Measurements from ENCODE around the gene MAP1LC3B2. TPM values are rescaled to one million over a fixed set of nuclear protein-coding genes. Genes with fewer than 3 reads are reported as not detected.

Gene MAP1LC3B2
- total RNA-seq, 2 donors from 2014 or later: 1.9 to 2.6 TPM

- DNase-seq: peak in 1 of 2 donors; percentile 29
- intact Hi-C loops (cut with DNase I, micrococcal nuclease): no loop called here
- ATAC-seq: peak; percentile 15
Observed at GRCh38 chr12:116534311-116535121, 24.7 kb upstream of the MAP1LC3B2 start.

- ATAC-seq: no peak
- no peak for DNase-seq
- intact Hi-C loops (cut with DNase I, micrococcal nuclease): no loop called here
Observed at GRCh38 chr12:116535241-116535640, 23.9 kb upstream of the MAP1LC3B2 start.

GRCh38 chr12:116537101-116537904 lies 21.9 kb upstream of the MAP1LC3B2 start:
- no peak for ATAC-seq
- no peak for DNase-seq
- intact Hi-C loops (cut with DNase I, micrococcal nuclease): no loop called here

GRCh38 chr12:116538076-116538591 lies 21.0 kb upstream of the MAP1LC3B2 start:
- ATAC-seq: peak; percentile 65
- intact Hi-C loops (cut with DNase I, micrococcal nuclease): no loop called here

GRCh38 chr12:116538682-116539305 lies 20.4 kb upstream of the MAP1LC3B2 start:
- DNase-seq: peak in 1 of 2 donors; percentile 32

More at GRCh38 chr12:116538076-116538591, 21.0 kb upstream of the MAP1LC3B2 start:
- DNase-seq: no peak

GRCh38 chr12:116539361-116539771 lies 19.8 kb upstream of the MAP1LC3B2 start:
- intact Hi-C loops (cut with DNase I, micrococcal nuclease): no loop called here
- ATAC-seq (peak; percentile 25), DNase-seq (no peak)

More at GRCh38 chr12:116538682-116539305, 20.4 kb upstream of the MAP1LC3B2 start:
- intact Hi-C loops (cut with DNase I, micrococcal nuclease): no loop called here
- peak; percentile 45 for ATAC-seq

GRCh38 chr12:116539905-116540482 lies 19.2 kb upstream of the MAP1LC3B2 start:
- intact Hi-C loops (cut with DNase I, micrococcal nuclease): no loop called here
- ATAC-seq (peak; percentile 18), DNase-seq (peak in 1 of 2 donors; percentile 52)

- DNase-seq (no peak), ATAC-seq (no peak)
- intact Hi-C loops (cut with DNase I, micrococcal nuclease): no loop called here
Observed at GRCh38 chr12:116540622-116541152, 18.5 kb upstream of the MAP1LC3B2 start.

GRCh38 chr12:116541547-116542344 lies 17.4 kb upstream of the MAP1LC3B2 start:
- ATAC-seq: no peak
- intact Hi-C loops (cut with DNase I, micrococcal nuclease): no loop called here
- no peak for DNase-seq

- intact Hi-C loops (cut with DNase I, micrococcal nuclease): no loop called here
- no peak for DNase-seq
- ATAC-seq: no peak
Observed at GRCh38 chr12:116542345-116542956, 16.7 kb upstream of the MAP1LC3B2 start.

GRCh38 chr12:116544656-116545055 lies 14.5 kb upstream of the MAP1LC3B2 start:
- intact Hi-C loops (cut with DNase I, micrococcal nuclease): no loop called here
- ATAC-seq: no peak
- DNase-seq: no peak

- ATAC-seq: no peak
- no peak for DNase-seq
- intact Hi-C loops (cut with DNase I, micrococcal nuclease): no loop called here
Observed at GRCh38 chr12:116545144-116545543, 14.0 kb upstream of the MAP1LC3B2 start.

- intact Hi-C loops (cut with DNase I, micrococcal nuclease): no loop called here
- DNase-seq (no peak), ATAC-seq (no peak)
Observed at GRCh38 chr12:116545936-116546335, 13.2 kb upstream of the MAP1LC3B2 start.

GRCh38 chr12:116547955-116548501 lies 11.2 kb upstream of the MAP1LC3B2 start:
- ATAC-seq: no peak
- DNase-seq: no peak
- intact Hi-C loops (cut with DNase I, micrococcal nuclease): no loop called here

- intact Hi-C loops (cut with DNase I, micrococcal nuclease): no loop called here
- no peak for ATAC-seq
- no peak for DNase-seq
Observed at GRCh38 chr12:116549993-116550392, 9.2 kb upstream of the MAP1LC3B2 start.

- intact Hi-C loops (cut with DNase I, micrococcal nuclease): no loop called here
- no peak for ATAC-seq
- no peak for DNase-seq
Observed at GRCh38 chr12:116551151-116551550, 8.0 kb upstream of the MAP1LC3B2 start.

GRCh38 chr12:116551619-116551951 lies 7.6 kb upstream of the MAP1LC3B2 start:
- no peak for ATAC-seq
- DNase-seq: no peak
- intact Hi-C loops (cut with DNase I, micrococcal nuclease): no loop called here

Data from left colon (tissue), 2 donors.